Stimulated activated CD4-positive, alpha-beta T cell treated with anti-CD3 and anti-CD28 coated beads, Interleukin-12 subunit alpha, Interleukin-12 subunit beta, amount 100 ng/mL, for 48 hours (primary cell): ENCODE measurements around the gene IST1.

ENCODE experiments used
- DNase-seq, 3 donors: peaks; one replicate each; pipeline ENCODE4 v3.0.0-alpha.2; 2020; ENCODE audit warnings: low read depth in 2 of 3, low spot score in 1 of 3

The IST1 gene

GRCh38 chr16:71961066-71962039 lies 66.0 kb downstream of the IST1 start:
- DNase-seq, result peak; percentile 69 to 81 (median 79)

- DNase-seq, result no peak
These were observed 68.0 kb downstream of the IST1 start for GRCh38 chr16:71963125-71963875.

GRCh38 chr16:71965223-71965622 lies 69.9 kb downstream of the IST1 start:
- DNase-seq, result no peak

- DNase-seq, result no peak
These were observed 71.6 kb downstream of the IST1 start for GRCh38 chr16:71966932-71967331.

GRCh38 chr16:71969353-71969752 lies 74.0 kb downstream of the IST1 start:
- no peak for DNase-seq

GRCh38 chr16:71971571-71971970 lies 76.2 kb downstream of the IST1 start:
- no peak for DNase-seq

- DNase-seq, result no peak
These were observed 77.0 kb downstream of the IST1 start for GRCh38 chr16:71972356-71972755.

- DNase-seq, result no peak
These were observed 77.7 kb downstream of the IST1 start for GRCh38 chr16:71973001-71973400.

GRCh38 chr16:71974068-71974818 lies 78.9 kb downstream of the IST1 start:
- no peak for DNase-seq
